Measurements from ENCODE around the gene ZDHHC13.

DNA sequence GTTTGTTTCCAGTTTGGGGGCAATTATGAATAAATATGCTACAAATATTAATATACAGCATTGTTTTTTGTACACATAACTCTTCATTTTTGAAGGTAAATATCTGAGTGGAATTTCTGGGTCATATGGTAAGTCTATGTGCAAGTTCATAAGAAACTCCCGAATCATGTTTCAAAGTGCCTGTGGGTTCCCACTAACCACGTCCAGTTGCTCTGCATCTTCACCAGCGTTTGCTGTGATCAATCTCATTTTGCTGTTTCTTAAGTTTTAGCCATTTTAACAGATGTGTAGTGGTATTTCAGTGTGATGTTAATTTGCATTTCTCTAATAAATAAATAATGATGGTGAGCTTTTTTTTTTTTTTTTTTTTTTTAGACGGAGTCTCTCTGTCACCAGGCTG is 99.1 kb downstream of the ZDHHC13 start:
- TF ChIP-seq RAD21 (IDR thresholded peaks at IDR 0.05; ENCODE audit: low read length) (no peak), MEF2A (IDR thresholded peaks at IDR 0.05; ENCODE audit: borderline replicate concordance, low read depth) (no peak), RFX5 (IDR thresholded peaks at IDR 0.05; ENCODE audit: low read length) (no peak), ZBTB33 (IDR thresholded peaks at IDR 0.05; ENCODE audit: borderline replicate concordance, low read depth) (no peak), MXI1 (IDR thresholded peaks at IDR 0.05; ENCODE audit: low read depth, low read length) (no peak), RXRA (IDR thresholded peaks at IDR 0.05; ENCODE audit: borderline replicate concordance, low read depth) (no peak), EP300 (IDR thresholded peaks at IDR 0.05; ENCODE audit: borderline replicate concordance in 1 of 2, low read depth in 1 of 2, low read length in 1 of 2) (no peak), MAX (IDR thresholded peaks at IDR 0.05; ENCODE audit: low read depth) (no peak), RCOR1 (IDR thresholded peaks at IDR 0.05; ENCODE audit: low read length) (no peak), YY1 (IDR thresholded peaks at IDR 0.05; ENCODE audit: low read depth) (no peak)
- TF ChIP-seq, protein P1, sequence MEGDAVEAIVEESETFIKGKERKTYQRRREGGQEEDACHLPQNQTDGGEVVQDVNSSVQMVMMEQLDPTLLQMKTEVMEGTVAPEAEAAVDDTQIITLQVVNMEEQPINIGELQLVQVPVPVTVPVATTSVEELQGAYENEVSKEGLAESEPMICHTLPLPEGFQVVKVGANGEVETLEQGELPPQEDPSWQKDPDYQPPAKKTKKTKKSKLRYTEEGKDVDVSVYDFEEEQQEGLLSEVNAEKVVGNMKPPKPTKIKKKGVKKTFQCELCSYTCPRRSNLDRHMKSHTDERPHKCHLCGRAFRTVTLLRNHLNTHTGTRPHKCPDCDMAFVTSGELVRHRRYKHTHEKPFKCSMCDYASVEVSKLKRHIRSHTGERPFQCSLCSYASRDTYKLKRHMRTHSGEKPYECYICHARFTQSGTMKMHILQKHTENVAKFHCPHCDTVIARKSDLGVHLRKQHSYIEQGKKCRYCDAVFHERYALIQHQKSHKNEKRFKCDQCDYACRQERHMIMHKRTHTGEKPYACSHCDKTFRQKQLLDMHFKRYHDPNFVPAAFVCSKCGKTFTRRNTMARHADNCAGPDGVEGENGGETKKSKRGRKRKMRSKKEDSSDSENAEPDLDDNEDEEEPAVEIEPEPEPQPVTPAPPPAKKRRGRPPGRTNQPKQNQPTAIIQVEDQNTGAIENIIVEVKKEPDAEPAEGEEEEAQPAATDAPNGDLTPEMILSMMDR (IDR thresholded peaks at IDR 0.05): no peak
- TF ChIP-seq, protein P2, sequence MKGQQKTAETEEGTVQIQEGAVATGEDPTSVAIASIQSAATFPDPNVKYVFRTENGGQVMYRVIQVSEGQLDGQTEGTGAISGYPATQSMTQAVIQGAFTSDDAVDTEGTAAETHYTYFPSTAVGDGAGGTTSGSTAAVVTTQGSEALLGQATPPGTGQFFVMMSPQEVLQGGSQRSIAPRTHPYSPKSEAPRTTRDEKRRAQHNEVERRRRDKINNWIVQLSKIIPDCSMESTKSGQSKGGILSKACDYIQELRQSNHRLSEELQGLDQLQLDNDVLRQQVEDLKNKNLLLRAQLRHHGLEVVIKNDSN (IDR thresholded peaks at IDR 0.05; ENCODE audit: borderline replicate concordance, low read depth): no peak
